HCT116 (cell line): ENCODE results near the gene SUSD4.

Experiments used
- ELF1 ChIP-seq: IDR thresholded peaks from 2 replicates; pipeline ENCODE4 v1.6.1; 2012; ENCODE audit warnings: low read depth, borderline replicate concordance
- EZH2 ChIP-seq: fragments of 200-600 bp; sonication (generic); IDR thresholded peaks from 2 replicates; pipeline ENCODE4 v1.6.1; 2017; ENCODE audit warnings: antibody characterized with exemption, mixed run types
- FOSL1 ChIP-seq: IDR thresholded peaks from 2 replicates; pipeline ENCODE4 v1.6.1; 2012; ENCODE audit warnings: low read depth
- POLR2A ChIP-seq: IDR thresholded peaks from 2 replicates; pipeline ENCODE4 v1.7.0; 2011; ENCODE audit warnings: borderline replicate concordance; ENCODE audit not compliant: insufficient read depth, insufficient read length; ENCODE audit errors: extremely low read depth
- POLR2AphosphoS5 ChIP-seq: IDR thresholded peaks from 2 replicates; pipeline ENCODE4 v1.6.1; 2011; ENCODE audit warnings: mild to moderate bottlenecking, low read depth, low read length, moderate library complexity
- SP1 ChIP-seq: IDR thresholded peaks from 2 replicates; pipeline ENCODE4 v1.6.1; 2012; ENCODE audit warnings: low read depth
- TCF7L2 ChIP-seq: IDR thresholded peaks from 2 replicates; pipeline ENCODE4 v1.7.0; 2011; ENCODE audit warnings: borderline replicate concordance, inconsistent platforms; ENCODE audit not compliant: insufficient read depth, insufficient read length; ENCODE audit errors: extremely low read depth
- YY1 ChIP-seq: IDR thresholded peaks from 2 replicates; pipeline ENCODE4 v1.6.1; 2011; ENCODE audit warnings: low read length, low read depth, moderate library complexity, mild to moderate bottlenecking; ENCODE audit not compliant: insufficient replicate concordance; ENCODE audit errors: extremely low read depth
- ZFX ChIP-seq: fragments of 450-650 bp; IDR thresholded peaks from 2 replicates; pipeline ENCODE4 v1.6.1; 2017
- ZNF274 ChIP-seq: fragments of 200-500 bp; sonication (Bioruptor generic); IDR thresholded peaks from 2 replicates; pipeline ENCODE4 v1.6.1; 2014; ENCODE audit warnings: mild to moderate bottlenecking, low read depth, low read length, inconsistent platforms
- TF ChIP-seq, protein P1 (sequence below), 3 experiments: fragments of 200-600 bp in 1 of 3; sonication (generic) in 1 of 3; IDR thresholded peaks in 2 of 3; conservative IDR thresholded peaks in 1 of 3; 2 replicates each; pipeline ENCODE4 v1.5.1; 2012 to 2017; ENCODE audit warnings: low read depth in 2 of 3, low read length in 2 of 3, antibody characterized with exemption in 1 of 3, borderline replicate concordance in 1 of 3, control low read depth in 1 of 3, mild to moderate bottlenecking in 1 of 3, mixed read lengths in 1 of 3, mixed run types in 1 of 3, moderate library complexity in 1 of 3; ENCODE audit not compliant: insufficient read depth in 1 of 3
- TF ChIP-seq, protein P2 (sequence below): IDR thresholded peaks from 2 replicates; pipeline ENCODE4 v1.6.1; 2011; ENCODE audit warnings: mild to moderate bottlenecking, low read length, moderate library complexity; ENCODE audit not compliant: insufficient replicate concordance; ENCODE audit errors: extremely low read depth

DNA sequence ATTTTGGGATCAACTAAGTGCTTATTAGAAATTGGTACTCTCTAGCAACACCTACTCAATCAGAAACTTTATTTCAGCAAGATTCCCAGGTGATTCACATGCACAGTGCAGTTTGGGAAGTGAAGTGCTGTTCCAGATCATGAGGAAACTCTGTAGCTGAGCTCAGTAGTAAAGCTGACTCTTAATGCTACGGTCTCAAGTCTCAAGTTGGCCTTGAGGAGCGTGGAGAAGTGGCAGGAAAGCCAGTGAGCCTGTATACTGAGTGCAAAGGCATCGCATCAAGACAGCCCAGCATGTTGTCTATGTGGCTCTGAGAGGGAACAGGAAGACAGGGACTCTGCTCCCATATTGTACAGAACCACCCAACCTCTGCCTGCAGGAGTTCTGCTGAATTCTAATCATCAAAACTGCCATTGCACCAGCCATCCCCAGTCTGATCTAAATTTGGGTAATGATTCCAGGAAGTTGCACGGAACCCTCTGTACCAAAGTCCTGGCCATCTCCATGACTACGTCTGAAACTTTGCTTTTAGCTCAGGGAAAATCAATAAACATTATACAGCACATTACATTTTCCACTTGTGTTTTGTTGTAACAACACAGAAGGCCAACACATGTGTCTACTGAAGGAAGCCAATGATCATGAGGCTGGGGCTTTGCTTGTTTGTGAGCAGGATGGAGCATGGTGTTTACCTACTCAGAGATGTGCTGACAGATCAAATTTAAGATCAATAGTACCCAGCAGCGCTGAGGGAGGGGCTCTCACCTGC is 115.8 kb downstream of the SUSD4 start:
- TF ChIP-seq, protein P1, sequence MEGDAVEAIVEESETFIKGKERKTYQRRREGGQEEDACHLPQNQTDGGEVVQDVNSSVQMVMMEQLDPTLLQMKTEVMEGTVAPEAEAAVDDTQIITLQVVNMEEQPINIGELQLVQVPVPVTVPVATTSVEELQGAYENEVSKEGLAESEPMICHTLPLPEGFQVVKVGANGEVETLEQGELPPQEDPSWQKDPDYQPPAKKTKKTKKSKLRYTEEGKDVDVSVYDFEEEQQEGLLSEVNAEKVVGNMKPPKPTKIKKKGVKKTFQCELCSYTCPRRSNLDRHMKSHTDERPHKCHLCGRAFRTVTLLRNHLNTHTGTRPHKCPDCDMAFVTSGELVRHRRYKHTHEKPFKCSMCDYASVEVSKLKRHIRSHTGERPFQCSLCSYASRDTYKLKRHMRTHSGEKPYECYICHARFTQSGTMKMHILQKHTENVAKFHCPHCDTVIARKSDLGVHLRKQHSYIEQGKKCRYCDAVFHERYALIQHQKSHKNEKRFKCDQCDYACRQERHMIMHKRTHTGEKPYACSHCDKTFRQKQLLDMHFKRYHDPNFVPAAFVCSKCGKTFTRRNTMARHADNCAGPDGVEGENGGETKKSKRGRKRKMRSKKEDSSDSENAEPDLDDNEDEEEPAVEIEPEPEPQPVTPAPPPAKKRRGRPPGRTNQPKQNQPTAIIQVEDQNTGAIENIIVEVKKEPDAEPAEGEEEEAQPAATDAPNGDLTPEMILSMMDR (IDR thresholded peaks at IDR 0.05 in 2 of 3, conservative IDR thresholded peaks at IDR 0.05 in 1 of 3; ENCODE audit: borderline replicate concordance in 1 of 3, insufficient read depth in 1 of 3, low read depth in 2 of 3, low read length in 2 of 3): no peak
- TF ChIP-seq SP1: no peak
- no peak for TF ChIP-seq POLR2A
- TF ChIP-seq FOSL1: no peak
- no peak for TF ChIP-seq TCF7L2
- TF ChIP-seq POLR2AphosphoS5: no peak
- TF ChIP-seq, protein P2, sequence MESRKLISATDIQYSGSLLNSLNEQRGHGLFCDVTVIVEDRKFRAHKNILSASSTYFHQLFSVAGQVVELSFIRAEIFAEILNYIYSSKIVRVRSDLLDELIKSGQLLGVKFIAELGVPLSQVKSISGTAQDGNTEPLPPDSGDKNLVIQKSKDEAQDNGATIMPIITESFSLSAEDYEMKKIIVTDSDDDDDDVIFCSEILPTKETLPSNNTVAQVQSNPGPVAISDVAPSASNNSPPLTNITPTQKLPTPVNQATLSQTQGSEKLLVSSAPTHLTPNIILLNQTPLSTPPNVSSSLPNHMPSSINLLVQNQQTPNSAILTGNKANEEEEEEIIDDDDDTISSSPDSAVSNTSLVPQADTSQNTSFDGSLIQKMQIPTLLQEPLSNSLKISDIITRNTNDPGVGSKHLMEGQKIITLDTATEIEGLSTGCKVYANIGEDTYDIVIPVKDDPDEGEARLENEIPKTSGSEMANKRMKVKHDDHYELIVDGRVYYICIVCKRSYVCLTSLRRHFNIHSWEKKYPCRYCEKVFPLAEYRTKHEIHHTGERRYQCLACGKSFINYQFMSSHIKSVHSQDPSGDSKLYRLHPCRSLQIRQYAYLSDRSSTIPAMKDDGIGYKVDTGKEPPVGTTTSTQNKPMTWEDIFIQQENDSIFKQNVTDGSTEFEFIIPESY: no peak
- no peak for TF ChIP-seq ZNF274
- TF ChIP-seq ELF1: no peak
- no peak for TF ChIP-seq EZH2
- no peak for TF ChIP-seq ZFX
- no peak for TF ChIP-seq YY1
